ENCODE measurements around the gene MTHFR. TPM values are rescaled to one million over a fixed set of nuclear protein-coding genes. Genes with fewer than 3 reads are reported as not detected.

The MTHFR gene
- total RNA-seq, 6 donors from 2014 or later: 51.5 to 163 (median 58.2) TPM

DNA sequence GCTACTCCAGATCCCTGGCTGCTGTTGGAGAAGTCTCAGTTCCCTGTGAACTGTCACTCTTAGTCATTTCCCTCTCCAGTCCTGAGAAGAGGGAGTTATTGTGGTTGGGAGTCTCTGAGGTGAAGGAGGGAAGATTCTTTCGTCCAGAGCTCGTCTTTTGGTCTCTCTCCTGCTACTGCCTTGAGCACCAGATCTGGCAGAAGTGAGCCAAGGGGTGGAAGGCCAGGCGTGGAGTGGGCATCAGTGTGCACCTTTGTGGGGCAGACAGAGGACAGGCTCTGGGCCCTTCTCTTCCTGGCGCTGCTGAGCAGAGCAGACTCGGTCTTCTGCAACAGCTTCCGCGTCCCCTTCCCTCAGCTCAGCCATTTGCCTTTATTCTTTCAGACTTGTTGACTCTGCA is 19.4 kb upstream of the MTHFR start:
- ATAC-seq (ENCODE audit: low FRiP score in 2 of 2) (no peak), DNase-seq (no peak)
- TF ChIP-seq POLR2A (IDR thresholded peaks at IDR 0.05) (no peak), EP300 (IDR thresholded peaks at IDR 0.05) (no peak), POLR2AphosphoS5 (IDR thresholded peaks at IDR 0.05) (no peak)
- TF ChIP-seq, protein P1, sequence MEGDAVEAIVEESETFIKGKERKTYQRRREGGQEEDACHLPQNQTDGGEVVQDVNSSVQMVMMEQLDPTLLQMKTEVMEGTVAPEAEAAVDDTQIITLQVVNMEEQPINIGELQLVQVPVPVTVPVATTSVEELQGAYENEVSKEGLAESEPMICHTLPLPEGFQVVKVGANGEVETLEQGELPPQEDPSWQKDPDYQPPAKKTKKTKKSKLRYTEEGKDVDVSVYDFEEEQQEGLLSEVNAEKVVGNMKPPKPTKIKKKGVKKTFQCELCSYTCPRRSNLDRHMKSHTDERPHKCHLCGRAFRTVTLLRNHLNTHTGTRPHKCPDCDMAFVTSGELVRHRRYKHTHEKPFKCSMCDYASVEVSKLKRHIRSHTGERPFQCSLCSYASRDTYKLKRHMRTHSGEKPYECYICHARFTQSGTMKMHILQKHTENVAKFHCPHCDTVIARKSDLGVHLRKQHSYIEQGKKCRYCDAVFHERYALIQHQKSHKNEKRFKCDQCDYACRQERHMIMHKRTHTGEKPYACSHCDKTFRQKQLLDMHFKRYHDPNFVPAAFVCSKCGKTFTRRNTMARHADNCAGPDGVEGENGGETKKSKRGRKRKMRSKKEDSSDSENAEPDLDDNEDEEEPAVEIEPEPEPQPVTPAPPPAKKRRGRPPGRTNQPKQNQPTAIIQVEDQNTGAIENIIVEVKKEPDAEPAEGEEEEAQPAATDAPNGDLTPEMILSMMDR (IDR thresholded peaks at IDR 0.05): no peak
- 88 to 93% methylated on average over 7 of the region's 7 CpGs for WGBS, 2 donors
- Histone ChIP-seq H3K4me3 (no peak overlapping the region), H3K4me1 (no peaks in the 10 kb centered on the region), H3K27ac (no peak overlapping the region), H3K27me3 (no peaks in the 10 kb centered on the region), H3K9me3 (no peaks in the 10 kb centered on the region), H3K36me3 (peaks cover 21 to 99% (median 90%) of the 10 kb centered on the region in 4 donors)

DNA sequence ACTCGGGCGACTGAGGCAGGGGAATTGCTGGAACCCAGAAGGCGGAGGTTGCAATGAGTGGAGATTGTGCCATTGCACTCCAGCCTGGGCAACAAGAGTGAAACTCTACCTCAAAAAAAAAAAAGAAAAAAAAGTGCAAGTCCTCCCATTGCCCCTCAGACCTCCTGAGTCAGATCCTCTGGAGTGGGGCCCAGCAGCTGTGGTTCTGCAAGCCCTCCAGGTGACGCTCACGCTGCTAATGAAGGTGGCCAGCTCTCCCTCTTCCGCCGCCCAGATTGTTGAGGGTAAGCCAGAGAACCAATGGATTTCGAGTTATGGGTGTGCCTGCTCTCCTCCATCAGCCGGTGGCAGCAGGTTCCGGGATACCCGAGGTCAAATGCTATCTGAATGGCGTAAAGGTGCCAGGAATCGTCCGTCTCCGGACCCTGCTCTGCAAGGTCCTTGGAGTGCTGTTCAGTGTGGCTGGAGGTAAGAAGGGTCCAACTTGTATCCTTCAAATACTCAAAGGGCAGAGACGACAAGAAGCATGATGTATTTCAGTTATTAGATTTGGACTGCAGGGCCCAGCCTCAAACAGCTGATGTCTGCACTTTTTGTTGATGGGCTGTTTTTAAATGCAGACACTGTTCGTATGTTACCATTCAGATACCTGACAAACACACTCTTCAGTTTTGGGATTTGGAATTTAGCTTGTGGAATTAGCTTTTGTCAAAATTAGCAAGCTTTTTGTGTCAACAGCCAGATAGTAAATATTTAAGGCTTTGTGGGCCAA is 17.8 kb upstream of the MTHFR start:
- TF ChIP-seq POLR2A (IDR thresholded peaks at IDR 0.05) (no peak), EP300 (IDR thresholded peaks at IDR 0.05) (no peak), POLR2AphosphoS5 (IDR thresholded peaks at IDR 0.05) (no peak)
- TF ChIP-seq, protein P1 (IDR thresholded peaks at IDR 0.05): no peak
- Histone ChIP-seq H3K4me1 (no peaks in the 10 kb centered on the region), H3K9me3 (no peaks in the 10 kb centered on the region), H3K27ac (no peak overlapping the region), H3K4me3 (no peak overlapping the region), H3K27me3 (no peaks in the 10 kb centered on the region), H3K36me3 (peaks cover 14 to 99% (median 86%) of the 10 kb centered on the region in 4 donors)
- WGBS, 2 donors: 95% methylated on average over 17 of the region's 17 CpGs
- ATAC-seq (ENCODE audit: low FRiP score in 2 of 2) (no peak), DNase-seq (no peak)

DNA sequence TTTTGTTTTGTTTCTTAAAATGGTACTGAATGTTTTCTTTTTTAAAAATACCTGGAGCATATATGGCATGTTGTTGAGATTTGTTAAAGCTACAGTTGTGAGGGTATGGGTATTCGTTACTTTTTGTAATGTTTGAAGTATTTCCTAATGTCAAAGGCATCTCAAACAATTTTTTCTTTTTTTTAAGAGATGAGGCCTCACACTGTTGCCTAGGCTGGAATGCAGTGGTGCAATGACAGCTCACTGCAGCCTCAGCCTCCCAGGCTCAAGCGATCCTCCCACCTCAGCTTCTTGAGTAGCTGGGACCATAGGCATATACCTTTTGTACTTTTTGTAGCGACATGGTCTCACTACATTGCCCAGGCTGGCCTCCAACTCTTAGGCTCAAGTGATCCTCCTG is 16.3 kb upstream of the MTHFR start:
- TF ChIP-seq, protein P1 (IDR thresholded peaks at IDR 0.05): no peak
- TF ChIP-seq POLR2AphosphoS5 (IDR thresholded peaks at IDR 0.05): no peak
- TF ChIP-seq EP300 (IDR thresholded peaks at IDR 0.05): no peak
- no peak for TF ChIP-seq POLR2A (IDR thresholded peaks at IDR 0.05)
- DNase-seq (no peak), ATAC-seq (ENCODE audit: low FRiP score in 2 of 2) (no peak)
- no peaks in the 10 kb centered on the region for H3K4me1 ChIP-seq
- H3K27me3 ChIP-seq: no peaks in the 10 kb centered on the region
- H3K36me3 ChIP-seq: peaks cover 8 to 97% (median 83%) of the 10 kb centered on the region in 4 donors
- no peaks in the 10 kb centered on the region for H3K9me3 ChIP-seq
- WGBS, 2 donors: 91 to 93% methylated on average over 3 of the region's 3 CpGs
- no peak overlapping the region for H3K4me3 ChIP-seq
- no peak overlapping the region for H3K27ac ChIP-seq

DNA sequence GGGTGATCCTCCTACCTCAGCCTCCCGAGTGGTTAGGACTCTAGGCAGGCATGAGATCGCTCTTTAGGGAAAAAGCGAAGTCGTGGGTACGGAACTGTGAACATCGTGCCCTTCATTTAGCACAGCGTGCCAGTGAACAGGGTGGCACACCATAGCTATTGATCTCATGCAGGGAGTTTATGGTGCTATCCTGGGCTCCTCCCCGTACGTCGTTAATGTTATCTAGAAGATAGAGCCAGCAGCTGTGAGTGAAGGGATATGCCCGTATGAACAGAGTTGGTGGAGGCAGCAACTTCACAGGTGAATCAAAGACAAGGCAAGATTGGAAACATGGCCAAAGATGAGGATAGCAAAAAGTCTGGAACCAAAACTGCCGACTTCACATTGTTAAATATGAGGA is 11.4 kb upstream of the MTHFR start:
- peaks cover 19 to 87% (median 56%) of the 10 kb centered on the region in 4 donors for H3K36me3 ChIP-seq
- H3K9me3 ChIP-seq: no peaks in the 10 kb centered on the region
- peaks cover 0 to 8% (median 2%) of the 10 kb centered on the region in 4 donors for H3K4me1 ChIP-seq
- H3K27me3 ChIP-seq: no peaks in the 10 kb centered on the region
- H3K27ac ChIP-seq: no peak overlapping the region
- ATAC-seq (ENCODE audit: low FRiP score in 2 of 2) (no peak), DNase-seq (no peak)
- no peak overlapping the region for H3K4me3 ChIP-seq
- 94 to 96% methylated on average over 12 of the region's 12 CpGs for WGBS, 2 donors
- TF ChIP-seq POLR2A (IDR thresholded peaks at IDR 0.05) (no peak), EP300 (IDR thresholded peaks at IDR 0.05) (no peak), POLR2AphosphoS5 (IDR thresholded peaks at IDR 0.05) (no peak)
- TF ChIP-seq, protein P1 (IDR thresholded peaks at IDR 0.05): no peak

DNA sequence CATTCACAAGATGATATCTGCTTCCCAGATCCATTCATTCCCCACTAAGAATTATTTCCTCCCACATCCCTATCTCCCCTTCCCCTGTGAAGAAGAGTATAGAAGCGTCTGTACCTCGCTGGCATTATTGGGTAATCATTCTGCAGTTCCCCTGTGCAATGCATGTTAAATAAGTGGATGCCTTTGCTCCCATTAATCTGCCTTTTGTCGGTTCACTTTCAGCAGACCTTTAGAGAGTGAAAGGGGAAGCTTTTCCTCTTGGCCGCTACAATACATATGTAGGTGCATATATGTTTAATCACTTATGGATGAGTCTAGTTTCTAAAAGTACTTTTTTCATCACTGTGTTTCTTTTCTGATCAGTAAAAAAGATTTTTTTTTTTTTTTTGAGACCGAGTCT is 7.3 kb upstream of the MTHFR start:
- Histone ChIP-seq H3K36me3 (peaks cover 13 to 85% (median 42%) of the 10 kb centered on the region in 4 donors), H3K4me1 (peaks cover 14 to 22% (median 18%) of the 10 kb centered on the region in 4 donors), H3K27ac (no peak overlapping the region), H3K27me3 (no peaks in the 10 kb centered on the region), H3K4me3 (no peak overlapping the region), H3K9me3 (no peaks in the 10 kb centered on the region)
- ATAC-seq (ENCODE audit: low FRiP score in 2 of 2) (no peak), DNase-seq (no peak)
- WGBS, 2 donors: 76 to 84% methylated on average over 5 of the region's 5 CpGs
- TF ChIP-seq POLR2A (IDR thresholded peaks at IDR 0.05): no peak
- no peak for TF ChIP-seq POLR2AphosphoS5 (IDR thresholded peaks at IDR 0.05)
- TF ChIP-seq EP300 (IDR thresholded peaks at IDR 0.05): no peak
- TF ChIP-seq, protein P1 (IDR thresholded peaks at IDR 0.05): no peak

Data from upper lobe of left lung (tissue), 6 donors.